OCI-LY3 (cell line): ENCODE data around the gene TMEM183A.

Source experiments
- EZH2phosphoT487 ChIP-seq: fragments of 200-600 bp; shearing (Covaris generic); IDR thresholded peaks from 2 replicates; pipeline ENCODE4 v1.6.1; 2018; ENCODE audit warnings: antibody characterized with exemption, mixed run types, low read depth
- TF ChIP-seq, protein P1 (sequence below): fragments of 200-600, 300-600 bp; sonication (generic); IDR thresholded peaks from 2 replicates; pipeline ENCODE4 v1.5.1; 2014; ENCODE audit warnings: antibody characterized with exemption, low read length, low read depth

DNA sequence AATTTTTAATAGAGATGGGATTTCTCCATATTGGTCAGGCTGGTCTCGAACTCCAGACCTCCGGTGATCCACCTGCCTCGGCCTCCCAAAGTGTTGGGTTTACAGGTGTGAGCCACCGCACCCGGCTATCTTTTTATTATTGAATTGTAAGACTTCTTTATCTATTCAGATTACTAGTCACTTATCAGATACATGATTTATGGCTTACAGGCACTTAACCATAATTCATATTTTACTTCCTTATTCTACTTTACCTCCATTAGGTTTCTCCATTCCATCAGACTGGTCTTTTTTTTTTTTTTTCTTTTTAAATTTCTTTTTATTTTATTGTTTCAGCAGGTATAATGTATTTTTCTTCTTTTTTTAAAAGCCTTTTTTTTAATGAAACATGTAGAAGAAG, 4.4 kb downstream of the TMEM183A start:
- TF ChIP-seq, protein P1, sequence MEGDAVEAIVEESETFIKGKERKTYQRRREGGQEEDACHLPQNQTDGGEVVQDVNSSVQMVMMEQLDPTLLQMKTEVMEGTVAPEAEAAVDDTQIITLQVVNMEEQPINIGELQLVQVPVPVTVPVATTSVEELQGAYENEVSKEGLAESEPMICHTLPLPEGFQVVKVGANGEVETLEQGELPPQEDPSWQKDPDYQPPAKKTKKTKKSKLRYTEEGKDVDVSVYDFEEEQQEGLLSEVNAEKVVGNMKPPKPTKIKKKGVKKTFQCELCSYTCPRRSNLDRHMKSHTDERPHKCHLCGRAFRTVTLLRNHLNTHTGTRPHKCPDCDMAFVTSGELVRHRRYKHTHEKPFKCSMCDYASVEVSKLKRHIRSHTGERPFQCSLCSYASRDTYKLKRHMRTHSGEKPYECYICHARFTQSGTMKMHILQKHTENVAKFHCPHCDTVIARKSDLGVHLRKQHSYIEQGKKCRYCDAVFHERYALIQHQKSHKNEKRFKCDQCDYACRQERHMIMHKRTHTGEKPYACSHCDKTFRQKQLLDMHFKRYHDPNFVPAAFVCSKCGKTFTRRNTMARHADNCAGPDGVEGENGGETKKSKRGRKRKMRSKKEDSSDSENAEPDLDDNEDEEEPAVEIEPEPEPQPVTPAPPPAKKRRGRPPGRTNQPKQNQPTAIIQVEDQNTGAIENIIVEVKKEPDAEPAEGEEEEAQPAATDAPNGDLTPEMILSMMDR, result no peak
- TF ChIP-seq EZH2phosphoT487, result no peak
